Transverse colon (tissue), 4 donors: ENCODE data around the gene CD53.

Source experiments
- CTCF ChIP-seq, 5 experiments: fragments of 200-600 bp in 3 of 5; fragments of 450-650 bp in 2 of 5; sonication (generic) in 3 of 5; IDR thresholded peaks; 1 replicate in 2 of 5; 2 replicates in 3 of 5; pipeline ENCODE4 v1.5.1; 2016 to 2017; ENCODE audit warnings: antibody characterized with exemption in 5 of 5, inconsistent platforms in 3 of 5, mild to moderate bottlenecking in 2 of 5, moderate library complexity in 1 of 5
- POLR2AphosphoS5 ChIP-seq, 3 donors: sonication (generic); formaldehyde crosslinking; IDR thresholded peaks; one replicate each; pipeline ENCODE4 v1.6.1; 2016; ENCODE audit warnings: antibody characterized with exemption in 3 of 3

- no peak for TF ChIP-seq CTCF (IDR thresholded peaks at IDR 0.05)
- no peak for TF ChIP-seq POLR2AphosphoS5 (IDR thresholded peaks at IDR 0.05)
Measured at GRCh38 chr1:110914676-110915075, 41.7 kb downstream of the CD53 start.
